Measurements from ENCODE around the gene IFNG-AS1.

Gene IFNG-AS1

GRCh38 chr12:67994046-67994445 lies 4.8 kb downstream of the IFNG-AS1 start:
- no peak for DNase-seq (ENCODE audit: low spot score)

GRCh38 chr12:67996347-67996746 lies 7.1 kb downstream of the IFNG-AS1 start:
- no peak for DNase-seq (ENCODE audit: low spot score)

GRCh38 chr12:67998379-67998778 lies 9.1 kb downstream of the IFNG-AS1 start:
- no peak for DNase-seq (ENCODE audit: low spot score)

- DNase-seq (ENCODE audit: low spot score) = no peak
Measured at GRCh38 chr12:67999244-67999643, 10.0 kb downstream of the IFNG-AS1 start.

GRCh38 chr12:68001486-68002466 lies 12.5 kb downstream of the IFNG-AS1 start:
- DNase-seq (ENCODE audit: low spot score) = no peak

- DNase-seq (ENCODE audit: low spot score) = no peak
Measured at GRCh38 chr12:68003777-68004176, 14.5 kb downstream of the IFNG-AS1 start.

GRCh38 chr12:68007033-68007432 lies 17.8 kb downstream of the IFNG-AS1 start:
- no peak for DNase-seq (ENCODE audit: low spot score)

- no peak for DNase-seq (ENCODE audit: low spot score)
Measured at GRCh38 chr12:68007466-68007865, 18.2 kb downstream of the IFNG-AS1 start.

GRCh38 chr12:68011206-68011881 lies 22.1 kb downstream of the IFNG-AS1 start:
- DNase-seq (ENCODE audit: low spot score) = no peak

GRCh38 chr12:68011882-68012207 lies 22.6 kb downstream of the IFNG-AS1 start:
- DNase-seq (ENCODE audit: low spot score) = no peak

GRCh38 chr12:68012712-68013111 lies 23.5 kb downstream of the IFNG-AS1 start:
- DNase-seq (ENCODE audit: low spot score) = no peak

GRCh38 chr12:68013181-68013580 lies 23.9 kb downstream of the IFNG-AS1 start:
- no peak for DNase-seq (ENCODE audit: low spot score)

- DNase-seq (ENCODE audit: low spot score) = no peak
Measured at GRCh38 chr12:68016136-68016535, 26.9 kb downstream of the IFNG-AS1 start.

- no peak for DNase-seq (ENCODE audit: low spot score)
Measured at GRCh38 chr12:68018315-68018714, 29.1 kb downstream of the IFNG-AS1 start.

- DNase-seq (ENCODE audit: low spot score) = no peak
Measured at GRCh38 chr12:68020049-68020448, 30.8 kb downstream of the IFNG-AS1 start.

GRCh38 chr12:68020699-68021098 lies 31.5 kb downstream of the IFNG-AS1 start:
- DNase-seq (ENCODE audit: low spot score) = no peak

GRCh38 chr12:68028647-68029046 lies 39.4 kb downstream of the IFNG-AS1 start:
- DNase-seq (ENCODE audit: low spot score) = no peak

GRCh38 chr12:68030248-68030647 lies 41.0 kb downstream of the IFNG-AS1 start:
- DNase-seq (ENCODE audit: low spot score) = no peak

GRCh38 chr12:68031174-68031573 lies 41.9 kb downstream of the IFNG-AS1 start:
- DNase-seq (ENCODE audit: low spot score) = no peak

- no peak for DNase-seq (ENCODE audit: low spot score)
Measured at GRCh38 chr12:68031881-68032739, 42.9 kb downstream of the IFNG-AS1 start.

- no peak for DNase-seq (ENCODE audit: low spot score)
Measured at GRCh38 chr12:68034567-68034966, 45.3 kb downstream of the IFNG-AS1 start.

- DNase-seq (ENCODE audit: low spot score) = no peak
Measured at GRCh38 chr12:68036642-68037041, 47.4 kb downstream of the IFNG-AS1 start.

Data from HuH-7.5 (cell line).